ENCODE data around the gene LYPD1. TPM values are rescaled to one million over a fixed set of nuclear protein-coding genes. Genes with fewer than 3 reads are reported as not detected.

Gene LYPD1
- polyA plus RNA-seq, 1 of the 3 experiments (the other 2 are of a cell fraction), result 5.4 TPM

DNA sequence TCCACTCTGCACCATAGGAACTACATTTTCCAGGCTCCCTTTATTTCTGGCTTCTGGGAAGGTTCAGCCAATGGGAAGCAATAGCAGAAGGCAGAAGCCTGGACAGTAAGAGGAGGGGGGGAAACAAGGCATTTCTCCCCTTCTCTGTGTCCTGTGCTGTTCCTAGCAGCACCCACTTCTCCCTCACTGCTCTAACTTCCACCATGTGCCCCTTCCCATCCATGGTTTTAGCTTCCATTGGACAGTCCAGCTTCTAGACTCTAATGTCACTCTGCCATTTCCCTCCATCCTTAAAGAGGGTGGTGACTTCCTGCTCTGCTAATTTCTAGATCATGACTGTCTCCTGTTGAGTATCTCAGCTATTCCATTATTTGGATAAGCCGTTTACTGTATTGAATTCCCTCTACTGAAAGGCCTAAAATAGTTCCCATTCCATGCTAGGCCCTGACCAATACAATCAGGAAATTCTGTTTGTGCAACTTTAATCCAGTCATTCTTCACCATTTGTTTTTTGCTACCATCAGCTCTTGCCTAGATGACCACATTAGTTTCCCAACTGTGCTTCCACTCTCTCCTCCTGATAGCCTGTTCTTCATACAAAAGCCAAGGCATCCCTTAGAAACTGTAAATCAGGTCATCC is 20.8 kb upstream of the LYPD1 start:
- Histone ChIP-seq H3K27me3 (ENCODE audit: insufficient read depth) (no peaks in the 10 kb centered on the region), H4K20me1 (ENCODE audit: insufficient read depth) (no peaks in the 10 kb centered on the region), H3K36me3 (replicated peaks in 1 of 2; ENCODE audit: control insufficient read depth in 1 of 2, insufficient read depth in 2 of 2, low read length in 1 of 2) (no peaks in the 10 kb centered on the region), H3K9ac (no peak overlapping the region), H3K4me1 (ENCODE audit: control insufficient read depth in 1 of 2, insufficient read depth in 2 of 2, low read depth in 1 of 2, low read length in 1 of 2) (no peaks in the 10 kb centered on the region), H3K4me2 (no peak overlapping the region), H3F3A (replicated peaks; ENCODE audit: insufficient read depth) (no peaks in the 10 kb centered on the region), H2AFZ (ENCODE audit: low read depth) (no peak overlapping the region), H3K27ac (ENCODE audit: low read depth in 2 of 2, low read length in 1 of 2) (no peak overlapping the region), H3K79me2 (ENCODE audit: insufficient read depth) (no peaks in the 10 kb centered on the region), H3K9me3 (no peaks in the 10 kb centered on the region), H3K4me3 (ENCODE audit: low read depth in 2 of 2, low read length in 1 of 2) (no peak overlapping the region), H3K9me2 (no peaks in the 10 kb centered on the region)
- CTCF ChIA-PET, result interaction anchor here (0.8 kb wide), 1 partner anchor 22 kb away, joined by 3 read pairs; no protein-coding TSS in a partner anchor
- 50% methylated on average over 1 of the region's 1 CpG for WGBS (ENCODE audit: low lambda C conversion rate)
- DNase-seq, result no peak
- POLR2A ChIA-PET, result no interaction called here
- TF ChIP-seq TCF12 (IDR thresholded peaks at IDR 0.05), result no peak
- TF ChIP-seq, protein P1, sequence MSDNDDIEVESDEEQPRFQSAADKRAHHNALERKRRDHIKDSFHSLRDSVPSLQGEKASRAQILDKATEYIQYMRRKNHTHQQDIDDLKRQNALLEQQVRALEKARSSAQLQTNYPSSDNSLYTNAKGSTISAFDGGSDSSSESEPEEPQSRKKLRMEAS (IDR thresholded peaks at IDR 0.05; ENCODE audit: low read depth), result no peak

DNA sequence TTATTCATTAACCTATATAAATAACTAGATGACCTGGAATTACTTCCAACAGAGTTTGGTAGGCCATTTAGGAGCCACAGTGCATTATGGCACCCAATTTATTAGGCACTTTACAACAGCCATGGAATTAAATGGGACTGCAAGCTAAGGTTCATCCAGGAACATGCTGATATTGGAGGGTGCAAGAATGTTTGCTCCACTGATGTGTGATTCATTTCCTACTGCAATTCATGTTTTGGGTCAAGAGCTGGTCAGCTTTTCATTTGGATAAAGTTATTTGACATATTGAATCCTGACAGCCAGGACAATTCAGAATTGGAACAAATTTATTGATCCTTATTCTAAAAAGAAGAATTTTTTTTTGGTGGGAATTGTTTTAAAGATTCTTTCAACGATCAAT is 11.8 kb upstream of the LYPD1 start:
- Histone ChIP-seq H3K4me2 (no peak overlapping the region), H2AFZ (ENCODE audit: low read depth) (no peak overlapping the region), H3K9me2 (no peaks in the 10 kb centered on the region), H3K9ac (no peak overlapping the region), H4K20me1 (ENCODE audit: insufficient read depth) (no peaks in the 10 kb centered on the region), H3K36me3 (replicated peaks in 1 of 2; ENCODE audit: control insufficient read depth in 1 of 2, insufficient read depth in 2 of 2, low read length in 1 of 2) (no peaks in the 10 kb centered on the region), H3F3A (replicated peaks; ENCODE audit: insufficient read depth) (peaks cover 11% of the 10 kb centered on the region), H3K9me3 (no peaks in the 10 kb centered on the region), H3K27me3 (ENCODE audit: insufficient read depth) (no peaks in the 10 kb centered on the region), H3K4me3 (ENCODE audit: low read depth in 2 of 2, low read length in 1 of 2) (no peak overlapping the region), H3K27ac (ENCODE audit: low read depth in 2 of 2, low read length in 1 of 2) (no peak overlapping the region), H3K4me1 (ENCODE audit: control insufficient read depth in 1 of 2, insufficient read depth in 2 of 2, low read depth in 1 of 2, low read length in 1 of 2) (peaks cover 0 to 13% of the 10 kb centered on the region in 2 experiments; a peak in 1 of 4 replicates), H3K79me2 (ENCODE audit: insufficient read depth) (no peaks in the 10 kb centered on the region)
- TF ChIP-seq GABPA (IDR thresholded peaks at IDR 0.05; ENCODE audit: low read depth) (no peak), POLR2AphosphoS5 (IDR thresholded peaks at IDR 0.05; ENCODE audit: low read depth, low read length) (no peak), FOXM1 (IDR thresholded peaks at IDR 0.05; ENCODE audit: low read depth) (no peak), RAD21 (IDR thresholded peaks at IDR 0.05; ENCODE audit: low read length) (no peak), RXRA (IDR thresholded peaks at IDR 0.05; ENCODE audit: borderline replicate concordance, low read depth) (no peak), NFIC (IDR thresholded peaks at IDR 0.05; ENCODE audit: borderline replicate concordance) (no peak), MXI1 (IDR thresholded peaks at IDR 0.05; ENCODE audit: low read depth, low read length) (no peak), EZH2phosphoT487 (IDR thresholded peaks at IDR 0.05; ENCODE audit: borderline replicate concordance, low read depth) (no peak), YY1 (IDR thresholded peaks at IDR 0.05; ENCODE audit: low read depth) (no peak)
- TF ChIP-seq, protein P2, sequence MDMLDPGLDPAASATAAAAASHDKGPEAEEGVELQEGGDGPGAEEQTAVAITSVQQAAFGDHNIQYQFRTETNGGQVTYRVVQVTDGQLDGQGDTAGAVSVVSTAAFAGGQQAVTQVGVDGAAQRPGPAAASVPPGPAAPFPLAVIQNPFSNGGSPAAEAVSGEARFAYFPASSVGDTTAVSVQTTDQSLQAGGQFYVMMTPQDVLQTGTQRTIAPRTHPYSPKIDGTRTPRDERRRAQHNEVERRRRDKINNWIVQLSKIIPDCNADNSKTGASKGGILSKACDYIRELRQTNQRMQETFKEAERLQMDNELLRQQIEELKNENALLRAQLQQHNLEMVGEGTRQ (IDR thresholded peaks at IDR 0.05; ENCODE audit: borderline replicate concordance, low read depth, low read length), result no peak
- TF ChIP-seq, protein P1 (IDR thresholded peaks at IDR 0.05; ENCODE audit: low read depth), result no peak
- TF ChIP-seq, protein P3, sequence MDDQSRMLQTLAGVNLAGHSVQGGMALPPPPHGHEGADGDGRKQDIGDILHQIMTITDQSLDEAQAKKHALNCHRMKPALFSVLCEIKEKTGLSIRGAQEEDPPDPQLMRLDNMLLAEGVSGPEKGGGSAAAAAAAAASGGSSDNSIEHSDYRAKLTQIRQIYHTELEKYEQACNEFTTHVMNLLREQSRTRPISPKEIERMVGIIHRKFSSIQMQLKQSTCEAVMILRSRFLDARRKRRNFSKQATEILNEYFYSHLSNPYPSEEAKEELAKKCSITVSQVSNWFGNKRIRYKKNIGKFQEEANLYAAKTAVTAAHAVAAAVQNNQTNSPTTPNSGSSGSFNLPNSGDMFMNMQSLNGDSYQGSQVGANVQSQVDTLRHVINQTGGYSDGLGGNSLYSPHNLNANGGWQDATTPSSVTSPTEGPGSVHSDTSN (IDR thresholded peaks at IDR 0.05), result no peak
- TF ChIP-seq, protein P4, sequence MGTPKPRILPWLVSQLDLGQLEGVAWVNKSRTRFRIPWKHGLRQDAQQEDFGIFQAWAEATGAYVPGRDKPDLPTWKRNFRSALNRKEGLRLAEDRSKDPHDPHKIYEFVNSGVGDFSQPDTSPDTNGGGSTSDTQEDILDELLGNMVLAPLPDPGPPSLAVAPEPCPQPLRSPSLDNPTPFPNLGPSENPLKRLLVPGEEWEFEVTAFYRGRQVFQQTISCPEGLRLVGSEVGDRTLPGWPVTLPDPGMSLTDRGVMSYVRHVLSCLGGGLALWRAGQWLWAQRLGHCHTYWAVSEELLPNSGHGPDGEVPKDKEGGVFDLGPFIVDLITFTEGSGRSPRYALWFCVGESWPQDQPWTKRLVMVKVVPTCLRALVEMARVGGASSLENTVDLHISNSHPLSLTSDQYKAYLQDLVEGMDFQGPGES (IDR thresholded peaks at IDR 0.05; ENCODE audit: low read depth, low read length), result no peak
- ChIA-PET POLR2A (no interaction called here), CTCF (interaction anchor here (1.0 to 1.4 kb wide), 2 partner anchors 13 to 15 kb away, joined by 3 read pairs; no protein-coding TSS in a partner anchor)
- WGBS (ENCODE audit: low lambda C conversion rate), result 67% methylated on average over 1 of the region's 1 CpG
- no peak for DNase-seq
